Heart right ventricle (tissue), 16 donors: ENCODE data around the gene AQP12A. TPM values are rescaled to one million over a fixed set of nuclear protein-coding genes. Genes with fewer than 3 reads are reported as not detected.
"Not testable (repeated sequence)": the region's sequence is repeated elsewhere in the genome, so short reads cannot be mapped to it uniquely, and the experiment has no call there.

Experiments
- ATAC-seq, 8 donors: fragments of 200-7000 bp; cut with Tn5 transposase; one replicate each; pipeline ENCODE4 v1.9.1; 2020; ENCODE audit warnings: mild to moderate bottlenecking in 8 of 8, moderate library complexity in 8 of 8, moderate number of reproducible peaks in 1 of 8
- DNase-seq, 2 donors: peaks; one replicate each; pipeline ENCODE4 v3.0.0-alpha.2; 2020
- H3K27ac ChIP-seq, 10 donors: fragments of 200-600 bp; sonication (generic) in 2 of 10; one replicate each; pipeline versions ENCODE4 v1.5.0 to v1.8.0; 2020 to 2022; ENCODE audit warnings: mild to moderate bottlenecking in 3 of 10
- H3K27me3 ChIP-seq, 7 donors: fragments of 200-600 bp; one replicate each; pipeline ENCODE4 v1.8.0; 2021 to 2022; ENCODE audit warnings: mild to moderate bottlenecking in 2 of 7
- H3K36me3 ChIP-seq, 9 donors: fragments of 200-600 bp; sonication (generic) in 1 of 9; one replicate each; pipeline versions ENCODE4 v1.5.0 to v1.8.0; 2020 to 2022; ENCODE audit warnings: mild to moderate bottlenecking in 2 of 9
- H3K4me1 ChIP-seq, 9 donors: fragments of 200-600 bp; sonication (generic) in 1 of 9; one replicate each; pipeline versions ENCODE4 v1.5.0 to v1.8.0; 2020 to 2022; ENCODE audit warnings: mild to moderate bottlenecking in 4 of 9
- H3K4me3 ChIP-seq, 10 donors: fragments of 200-600 bp; sonication (generic) in 2 of 10; one replicate each; pipeline versions ENCODE4 v1.5.0 to v1.8.0; 2020 to 2022; ENCODE audit warnings: mild to moderate bottlenecking in 7 of 10, moderate library complexity in 2 of 10
- H3K9me3 ChIP-seq, 11 donors: fragments of 200-600 bp in 10 of 11; sonication (generic) in 2 of 11; one replicate each; pipeline versions ENCODE4 v1.5.0 to v1.8.0; 2013 to 2022; ENCODE audit warnings: mild to moderate bottlenecking in 2 of 11, control low read depth in 1 of 11, moderate library complexity in 1 of 11
- WGBS, 2 donors: extraction: QIAGEN DNeasy Blood & Tissue Kit; methylation state at CpG; one replicate each; pipeline ENCODE4 v1.1.7; 2013; ENCODE audit warnings: inconsistent platforms in 1 of 2; 5-methylcytosine and 5-hydroxymethylcytosine counted together
- intact Hi-C, 10 donors: fragments of 100-400 bp; cut with DNase I; formaldehyde crosslinking; loops; one replicate each; pipeline versions ENCODE4 v1.11.1 to v1.14.2; 2022
- long read RNA-seq, 3 donors: library from polyadenylated mRNA; unstranded; transcript quantifications; one replicate each; pipeline ENCODE4 v2.0.0, GENCODE V29; 2020 to 2021
- polyA plus RNA-seq, 2 donors: library from polyadenylated mRNA; stranded (reverse); fragments of 200-250 nt; gene quantifications; one replicate each; pipeline ENCODE4 v1.2.3, GENCODE V29; 2013
- total RNA-seq, 10 donors: library from RNA; stranded (reverse); fragmentation: NEBNext Ultra II Directional in 3 of 10; extraction: Animal tissue kit (Norgen Biotek cat#: 25700) in 3 of 10; gene quantifications; one replicate each; pipeline versions ENCODE4 v1.2.1 to v1.2.4, GENCODE V29; 2021 to 2023
- TF ChIP-seq, protein P1 (sequence below), 9 donors: fragments of 200-600 bp; sonication (generic) in 2 of 9; IDR thresholded peaks; one replicate each; pipeline versions ENCODE4 v1.5.0 to v1.8.0; 2021 to 2022; ENCODE audit warnings: antibody characterized with exemption in 9 of 9, mild to moderate bottlenecking in 5 of 9, moderate library complexity in 1 of 9
- donor health status: Arrhythmogenic right ventricular cardiomyopathy.
- donor health status: ischemic (EF 13 %, LVEDD 7.1; RV severe dilation, severe dysfunction).
- donor health status: healthy with polysubstance abuse.
- donor health status: DM: no; HTN: yes; CAD: no.
- donor health status: DM: no; HTN: no; CAD: no.
- donor health status: ischemic (EF 25% LVEDD 6.9; RV normal size, moderate dysfunction).
- donor health status: ischemic (EF 25% LVEDD 5.7; RV mildly dilated, moderate dysfunction).
- donor health status: healthy.
- donor health status: DM: yes; HTN: yes; CAD: no.
- donor health status: Ischemic cardiomyopathy.
- donor health status: ischemic (EF 35%, LVEDD 5.7; RV mildly dilated, moderate dysfunction).
- donor health status: nonischemic (EF 11% LVEDD 7.7; RV severe dilation, severe dysfunction).
- donor health status: DM: yes; HTN: yes; CAD: no.
- donor health status: PGD.
- donor health status: ischemic (EF 29% LVEDD 5.4; RV normal size, mild dysfunction).
- donor health status: nonischemic (EF 23%, LVEDD 6.1; RV moderate dilation, normal function).

The AQP12A gene, protein sequence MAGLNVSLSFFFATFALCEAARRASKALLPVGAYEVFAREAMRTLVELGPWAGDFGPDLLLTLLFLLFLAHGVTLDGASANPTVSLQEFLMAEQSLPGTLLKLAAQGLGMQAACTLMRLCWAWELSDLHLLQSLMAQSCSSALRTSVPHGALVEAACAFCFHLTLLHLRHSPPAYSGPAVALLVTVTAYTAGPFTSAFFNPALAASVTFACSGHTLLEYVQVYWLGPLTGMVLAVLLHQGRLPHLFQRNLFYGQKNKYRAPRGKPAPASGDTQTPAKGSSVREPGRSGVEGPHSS
- total RNA-seq = not detected
- polyA plus RNA-seq = not detected
- long read RNA-seq, donor 1 = 0 reads
- long read RNA-seq, donor 2 = 0 reads
- long read RNA-seq, donor 3 = 0 reads

DNA sequence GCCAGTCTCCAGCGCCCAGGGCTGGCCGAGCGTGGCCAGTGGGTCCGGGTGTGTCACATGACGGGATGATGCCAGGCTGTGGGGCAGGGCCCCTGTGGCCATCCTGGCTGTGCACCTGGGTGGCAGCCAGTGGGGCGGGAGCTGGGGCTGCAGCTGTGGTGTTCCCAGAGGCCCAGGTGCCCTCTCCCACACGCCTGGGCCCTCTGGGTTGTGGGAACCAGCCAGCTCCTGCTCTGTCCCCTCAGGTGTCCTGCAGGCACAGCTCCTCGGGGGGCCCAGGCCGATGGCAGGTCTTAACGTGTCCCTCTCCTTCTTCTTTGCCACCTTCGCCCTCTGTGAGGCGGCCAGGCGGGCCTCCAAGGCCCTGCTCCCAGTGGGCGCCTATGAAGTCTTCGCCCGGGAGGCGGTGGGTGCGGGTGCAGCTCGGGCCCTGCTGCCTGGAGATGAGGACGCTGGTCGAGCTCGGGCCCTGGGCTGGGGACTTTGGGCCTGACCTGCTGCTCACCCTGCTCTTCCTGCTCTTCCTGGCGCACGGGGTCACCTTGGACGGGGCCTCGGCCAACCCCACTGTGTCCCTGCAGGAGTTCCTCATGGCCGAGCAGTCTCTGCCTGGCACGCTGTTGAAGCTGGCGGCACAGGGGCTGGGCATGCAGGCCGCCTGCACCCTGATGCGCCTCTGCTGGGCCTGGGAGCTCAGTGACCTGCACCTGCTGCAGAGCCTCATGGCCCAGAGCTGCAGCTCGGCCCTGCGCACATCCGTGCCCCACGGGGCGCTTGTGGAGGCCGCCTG, at the start of gene AQP12A:
TSS of gene AQP12A (plus strand) at position 236 of the 790 bp plus-strand sequence. CDS start at position 284, 48 bp downstream.
- 83 to 90% methylated on average over 25 to 27 of the region's 37 CpGs for WGBS, 2 donors
- H3K9me3 ChIP-seq, H3K27me3 ChIP-seq, H3K36me3 ChIP-seq, H3K4me3 ChIP-seq, H3K27ac ChIP-seq, intact Hi-C loops, ATAC-seq, DNase-seq, H3K4me1 ChIP-seq: not testable (repeated sequence)

DNA sequence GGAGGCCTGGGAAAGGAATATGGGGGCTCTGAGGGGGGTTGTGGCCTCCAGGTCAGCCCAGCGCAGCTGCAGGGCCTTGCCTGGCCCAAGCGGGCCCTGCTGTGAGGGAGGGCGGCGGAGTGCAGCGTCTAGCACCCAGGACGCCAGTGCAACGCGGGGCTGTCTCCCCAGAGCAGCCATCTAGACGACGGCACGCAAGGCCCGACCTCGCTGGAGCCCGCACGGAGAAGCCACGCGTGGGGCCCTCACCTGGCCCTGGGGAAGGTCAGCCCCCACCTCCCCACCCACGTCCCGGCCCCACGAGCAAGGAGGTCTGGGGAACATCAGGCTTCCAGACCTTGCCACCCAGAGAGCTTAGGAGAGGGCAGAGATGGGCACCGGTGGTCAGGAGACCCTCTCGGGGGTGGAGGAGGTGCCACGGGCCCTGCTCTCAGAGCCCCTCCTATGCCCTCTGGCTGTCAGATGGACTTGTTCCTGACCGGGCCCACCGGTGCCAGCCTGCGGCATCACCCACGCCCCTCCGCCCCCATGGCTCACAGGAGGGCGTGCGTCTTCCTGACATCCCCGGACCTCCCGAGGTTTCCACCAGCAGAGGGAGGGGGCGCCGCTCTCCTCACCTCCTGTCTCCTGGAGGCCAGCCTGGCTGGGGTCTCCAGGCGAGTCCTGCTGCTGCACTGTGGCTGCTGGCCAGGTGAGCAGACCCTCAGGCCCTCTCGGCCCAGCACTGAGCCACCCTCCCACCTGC, 49.4 kb upstream of the AQP12A start:
- 78 to 87% methylated on average over 35 to 36 of the region's 36 CpGs for WGBS, 2 donors
- Histone ChIP-seq H3K4me3 (no peak overlapping the region), H3K9me3 (no peaks in the 10 kb centered on the region), H3K27me3 (peaks cover 0 to 53% (median 25%) of the 10 kb centered on the region in 7 donors), H3K27ac (no peak overlapping the region), H3K36me3 (no peaks in the 10 kb centered on the region), H3K4me1 (no peaks in the 10 kb centered on the region)
- no peak for DNase-seq
- TF ChIP-seq, protein P1, sequence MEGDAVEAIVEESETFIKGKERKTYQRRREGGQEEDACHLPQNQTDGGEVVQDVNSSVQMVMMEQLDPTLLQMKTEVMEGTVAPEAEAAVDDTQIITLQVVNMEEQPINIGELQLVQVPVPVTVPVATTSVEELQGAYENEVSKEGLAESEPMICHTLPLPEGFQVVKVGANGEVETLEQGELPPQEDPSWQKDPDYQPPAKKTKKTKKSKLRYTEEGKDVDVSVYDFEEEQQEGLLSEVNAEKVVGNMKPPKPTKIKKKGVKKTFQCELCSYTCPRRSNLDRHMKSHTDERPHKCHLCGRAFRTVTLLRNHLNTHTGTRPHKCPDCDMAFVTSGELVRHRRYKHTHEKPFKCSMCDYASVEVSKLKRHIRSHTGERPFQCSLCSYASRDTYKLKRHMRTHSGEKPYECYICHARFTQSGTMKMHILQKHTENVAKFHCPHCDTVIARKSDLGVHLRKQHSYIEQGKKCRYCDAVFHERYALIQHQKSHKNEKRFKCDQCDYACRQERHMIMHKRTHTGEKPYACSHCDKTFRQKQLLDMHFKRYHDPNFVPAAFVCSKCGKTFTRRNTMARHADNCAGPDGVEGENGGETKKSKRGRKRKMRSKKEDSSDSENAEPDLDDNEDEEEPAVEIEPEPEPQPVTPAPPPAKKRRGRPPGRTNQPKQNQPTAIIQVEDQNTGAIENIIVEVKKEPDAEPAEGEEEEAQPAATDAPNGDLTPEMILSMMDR (IDR thresholded peaks at IDR 0.05) = no peak
- ATAC-seq = no peak
- intact Hi-C loops = no loop called here

DNA sequence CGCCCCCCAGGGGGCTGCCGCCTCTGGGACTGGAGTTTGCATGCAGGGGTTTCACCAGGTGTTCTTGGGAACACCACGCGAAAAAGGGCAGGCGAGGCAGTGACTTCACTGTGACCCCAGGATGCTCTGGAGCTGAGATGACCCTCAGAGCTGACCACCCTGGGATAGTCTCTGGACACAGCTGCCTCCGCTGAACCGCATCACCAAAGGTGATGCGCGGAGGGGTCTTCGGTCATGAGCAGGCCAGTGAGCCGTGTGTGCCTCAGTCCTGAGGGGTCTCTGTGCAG, 48.9 kb upstream of the AQP12A start:
- Histone ChIP-seq H3K4me1 (no peaks in the 10 kb centered on the region), H3K36me3 (no peaks in the 10 kb centered on the region), H3K9me3 (no peaks in the 10 kb centered on the region), H3K27ac (no peak overlapping the region), H3K27me3 (peaks cover 0 to 55% (median 30%) of the 10 kb centered on the region in 7 donors), H3K4me3 (no peak overlapping the region)
- intact Hi-C loops = no loop called here
- DNase-seq (no peak), ATAC-seq (no peak)
- TF ChIP-seq, protein P1 (IDR thresholded peaks at IDR 0.05) = no peak
- 90 to 91% methylated on average over 11 of the region's 11 CpGs for WGBS, 2 donors

DNA sequence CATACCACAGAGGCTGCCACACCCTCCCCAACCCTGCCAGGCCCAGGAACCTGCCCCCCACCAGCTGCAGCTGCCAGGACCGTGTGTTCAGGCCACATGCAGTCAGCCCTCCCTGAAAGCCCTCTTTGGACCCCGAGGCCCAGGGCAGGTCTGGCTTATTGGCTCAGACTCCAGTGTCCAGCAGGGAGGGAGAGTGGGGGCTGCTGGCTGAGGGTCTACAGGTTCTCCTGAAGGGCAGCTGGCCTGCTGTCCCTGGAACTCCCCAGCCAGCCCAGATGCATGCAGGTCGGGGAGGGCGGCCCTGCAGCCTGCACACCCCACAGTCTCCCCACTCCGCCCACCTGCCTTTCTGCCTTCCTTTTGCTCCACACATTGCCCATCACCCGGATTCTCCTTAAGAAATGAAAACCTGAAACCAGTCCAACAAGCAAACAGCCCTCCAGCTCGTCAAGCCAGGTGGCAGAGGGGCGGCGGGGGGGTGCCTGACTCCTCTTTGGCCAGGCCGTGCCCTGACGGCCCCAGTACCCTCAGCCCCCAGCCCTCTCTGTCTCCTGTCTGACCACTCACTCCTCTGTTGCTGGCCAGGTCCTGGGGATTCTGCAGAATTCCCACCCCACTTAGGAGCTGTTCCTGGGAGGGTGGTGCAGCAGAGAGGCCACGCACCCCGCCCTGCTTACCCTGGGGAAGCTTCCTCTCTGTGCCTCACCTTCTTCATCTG, 48.4 kb upstream of the AQP12A start:
- Histone ChIP-seq H3K9me3 (no peaks in the 10 kb centered on the region), H3K4me1 (no peaks in the 10 kb centered on the region), H3K4me3 (no peak overlapping the region), H3K36me3 (no peaks in the 10 kb centered on the region), H3K27ac (no peak overlapping the region), H3K27me3 (peaks cover 0 to 60% (median 35%) of the 10 kb centered on the region in 7 donors)
- intact Hi-C loops = no loop called here
- no peak for DNase-seq
- WGBS, 2 donors = 72 to 79% methylated on average over 13 of the region's 13 CpGs
- TF ChIP-seq, protein P1 (IDR thresholded peaks at IDR 0.05) = no peak
- ATAC-seq = no peak
